GM15510 (cell line): ENCODE results near the gene CFAP43.

Experiments used
- POLR2A ChIP-seq: IDR thresholded peaks from 3 replicates; pipeline ENCODE4 v1.6.1; 2011; ENCODE audit warnings: borderline replicate concordance; ENCODE audit not compliant: insufficient read length; ENCODE audit errors: extremely low read depth

CFAP43 gene

DNA sequence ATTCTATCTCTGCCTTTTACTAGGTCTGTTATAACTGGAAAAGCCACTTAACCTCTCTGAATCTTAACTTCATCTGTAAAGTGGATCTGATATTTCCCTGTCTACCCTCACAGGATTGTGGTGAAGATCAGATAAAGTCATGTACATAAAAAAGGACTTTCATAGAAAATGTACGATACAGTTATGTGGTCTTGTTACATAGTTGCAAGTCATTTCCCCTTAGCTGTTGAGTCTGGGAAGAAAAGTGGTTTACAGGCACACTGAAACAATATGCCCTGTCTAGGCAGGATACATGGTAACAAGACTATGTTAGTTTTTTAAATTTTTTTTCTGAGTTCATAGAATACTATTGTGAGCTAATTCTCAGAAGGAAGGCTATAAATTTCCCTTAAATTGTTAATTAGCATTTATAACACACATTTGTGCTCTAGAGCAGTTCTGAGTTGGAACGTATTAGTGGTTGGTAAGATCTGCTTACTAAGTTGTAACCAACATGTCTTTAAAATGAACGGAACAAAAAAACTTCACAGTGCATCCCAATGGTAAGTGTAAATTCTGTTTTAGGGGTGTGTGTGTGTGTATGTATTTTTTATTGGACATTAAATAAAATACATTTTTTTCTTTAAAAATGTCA, 15.5 kb upstream of the CFAP43 start:
- TF ChIP-seq POLR2A = no peak

DNA sequence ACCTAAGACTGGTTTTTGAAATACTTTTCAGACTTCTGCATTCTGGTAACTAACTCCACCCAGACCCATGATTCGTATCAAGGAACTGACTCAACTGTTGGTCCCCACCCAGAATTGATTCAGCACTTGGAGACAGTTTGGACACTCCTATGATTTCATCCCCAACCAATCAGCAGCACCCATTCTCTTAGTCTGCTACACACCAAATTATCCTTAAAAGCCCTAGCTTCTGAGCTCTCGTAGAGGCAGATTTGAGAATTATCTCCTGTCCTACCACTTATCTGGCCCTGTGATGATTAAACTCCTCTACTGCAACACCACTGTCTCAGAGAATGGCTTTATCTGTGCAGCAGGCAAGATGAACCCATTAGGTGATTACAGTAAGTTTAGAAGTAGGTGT, 14.8 kb upstream of the CFAP43 start:
- no peak for TF ChIP-seq POLR2A

DNA sequence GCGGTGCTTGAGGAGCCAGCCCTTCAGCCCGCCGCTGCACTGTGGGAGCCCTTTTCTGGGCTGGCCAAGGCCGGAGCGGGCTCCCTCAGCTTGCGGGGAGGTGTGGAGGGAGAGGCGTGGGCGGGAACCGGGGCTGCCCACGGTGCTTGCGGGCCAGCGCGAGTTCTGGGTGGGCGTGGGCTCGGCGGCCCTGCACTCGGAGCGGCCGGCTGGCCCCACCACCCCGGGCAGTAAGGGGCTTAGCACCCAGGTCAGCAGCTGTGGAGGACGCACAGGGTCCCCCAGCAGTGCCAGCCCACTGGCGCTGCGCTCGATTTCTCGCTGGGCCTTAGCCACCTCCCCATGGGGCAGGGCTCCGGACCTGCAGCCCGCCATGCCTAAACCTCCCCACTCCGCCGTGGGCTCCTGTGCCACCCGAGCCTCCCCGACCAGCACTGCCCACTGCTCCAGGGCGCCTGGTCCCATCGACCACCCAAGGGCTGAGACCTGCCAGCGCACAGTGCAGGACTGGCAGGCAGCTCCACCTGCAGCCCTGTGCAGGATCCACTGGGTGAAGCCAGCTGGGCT, 13.0 kb upstream of the CFAP43 start:
- TF ChIP-seq POLR2A = no peak

- no peak for TF ChIP-seq POLR2A
Measured at GRCh38 chr10:104243512-104243911, 11.3 kb upstream of the CFAP43 start.

- TF ChIP-seq POLR2A = no peak
Measured at GRCh38 chr10:104242545-104242944, 10.4 kb upstream of the CFAP43 start.

- no peak for TF ChIP-seq POLR2A
Measured at GRCh38 chr10:104240078-104240477, 7.9 kb upstream of the CFAP43 start.

DNA sequence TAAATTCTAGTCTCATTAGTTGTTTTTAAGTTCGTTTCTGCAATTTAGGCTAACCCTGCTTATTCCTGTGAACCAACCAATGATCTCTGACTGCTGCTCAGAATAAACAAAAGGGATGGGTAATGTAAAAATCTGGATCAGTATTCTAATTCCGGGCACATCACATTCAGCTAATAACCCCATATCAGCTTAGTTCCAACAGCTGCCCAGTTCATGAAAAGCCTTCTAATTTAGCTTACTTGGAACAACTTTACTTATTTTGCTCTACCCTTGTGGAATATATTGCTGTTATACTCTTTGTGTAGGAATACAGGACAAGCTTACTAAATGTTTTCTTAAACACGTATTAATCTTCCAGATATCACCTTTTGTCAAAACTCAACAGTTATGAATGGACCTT, 3.6 kb upstream of the CFAP43 start:
- TF ChIP-seq POLR2A = no peak

- TF ChIP-seq POLR2A = no peak
Measured at GRCh38 chr10:104234934-104235333, 2.8 kb upstream of the CFAP43 start.

GRCh38 chr10:104233817-104234216, 1.7 kb upstream of the CFAP43 start:
- TF ChIP-seq POLR2A = no peak

- no peak for TF ChIP-seq POLR2A
Measured at GRCh38 chr10:104232613-104233102, 494 bp upstream of the CFAP43 start.

DNA sequence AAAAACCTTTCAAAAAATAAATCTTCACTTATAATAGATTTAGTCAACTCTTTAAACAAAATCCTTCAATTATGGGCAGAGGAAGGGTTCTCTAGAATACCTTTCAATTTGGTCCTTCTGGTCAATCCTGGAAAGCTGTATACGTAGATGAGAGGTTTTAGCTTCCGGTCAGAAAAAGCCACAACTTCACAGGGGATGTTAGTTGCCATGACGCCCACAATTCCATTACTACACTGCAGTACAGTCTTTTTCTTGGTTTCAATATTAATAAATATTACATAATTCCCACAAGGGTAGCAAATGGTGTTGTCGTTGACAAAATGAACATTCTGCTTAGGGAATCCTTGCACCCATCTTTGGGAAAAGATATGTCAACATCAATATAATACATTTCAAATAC, 1.7 kb downstream of the CFAP43 start:
- TF ChIP-seq POLR2A = no peak

- TF ChIP-seq POLR2A = no peak
Measured at GRCh38 chr10:104223304-104223703, 8.9 kb downstream of the CFAP43 start.

DNA sequence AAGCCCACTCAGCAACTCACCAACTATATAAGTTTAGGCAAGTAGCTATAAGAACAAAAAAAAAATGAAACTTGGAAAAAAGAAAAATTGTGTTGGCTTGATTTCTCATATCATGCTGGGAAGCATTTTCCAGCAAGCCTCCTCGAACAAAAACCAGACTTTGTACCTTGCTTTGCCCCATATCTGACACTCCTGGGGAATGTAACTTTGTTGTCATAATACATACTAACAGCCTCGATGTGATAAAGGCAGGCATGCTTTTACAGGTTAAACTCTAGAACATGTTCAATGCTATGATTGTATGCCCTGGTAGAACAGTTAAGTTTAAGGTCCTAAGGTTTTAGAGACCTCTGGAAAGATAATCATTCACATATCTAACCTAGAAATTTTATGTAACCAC, 11.6 kb downstream of the CFAP43 start:
- TF ChIP-seq POLR2A = no peak

- TF ChIP-seq POLR2A = no peak
Measured at GRCh38 chr10:104218751-104219150, 13.4 kb downstream of the CFAP43 start.

DNA sequence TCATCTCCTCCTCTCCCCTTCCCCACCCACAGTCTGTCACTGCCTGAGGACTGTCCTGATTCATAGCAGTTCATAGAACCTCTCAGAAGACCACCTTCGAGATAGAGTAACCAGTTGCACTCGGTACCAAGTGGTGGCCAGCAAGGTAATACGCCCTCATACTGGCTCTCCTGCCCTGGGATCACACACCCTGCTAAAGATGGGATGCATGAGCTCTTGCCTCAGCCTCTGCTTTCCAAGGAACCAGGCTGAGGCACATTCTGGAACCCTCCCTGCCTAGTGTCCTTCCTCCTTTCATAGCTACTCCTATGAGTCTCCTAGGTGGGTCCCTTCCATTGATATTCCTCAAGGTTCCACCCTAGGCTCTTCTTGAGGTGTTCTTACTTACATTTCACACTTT, 15.5 kb downstream of the CFAP43 start:
- TF ChIP-seq POLR2A = no peak

DNA sequence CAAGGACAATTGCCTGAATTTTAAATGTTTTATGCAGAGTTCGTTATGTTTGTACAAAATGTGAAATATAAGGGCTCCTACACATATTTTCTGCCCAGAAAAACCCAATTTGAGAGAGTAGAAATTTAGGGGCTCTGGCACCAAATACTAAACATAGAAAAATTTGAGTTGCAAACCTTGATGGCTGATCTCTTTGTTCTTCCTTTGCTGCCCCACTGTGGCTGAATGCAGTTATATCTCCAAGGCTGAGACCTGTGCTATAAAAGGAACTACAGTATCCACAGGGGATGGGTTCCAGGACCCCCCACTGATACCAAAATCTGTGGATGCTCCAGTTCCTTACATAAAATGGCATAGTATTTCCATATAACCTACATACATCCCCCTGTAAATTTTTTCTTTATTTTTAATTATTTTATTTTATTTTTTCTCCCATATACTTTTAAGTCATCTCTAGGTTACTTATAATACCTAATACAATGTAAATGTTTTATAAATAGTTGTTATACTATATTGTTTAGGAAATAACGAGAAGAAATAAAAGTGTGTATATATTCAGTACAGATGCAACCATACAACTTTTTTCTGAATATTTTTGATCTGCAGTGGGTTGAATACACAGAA, 22.5 kb downstream of the CFAP43 start:
- no peak for TF ChIP-seq POLR2A

DNA sequence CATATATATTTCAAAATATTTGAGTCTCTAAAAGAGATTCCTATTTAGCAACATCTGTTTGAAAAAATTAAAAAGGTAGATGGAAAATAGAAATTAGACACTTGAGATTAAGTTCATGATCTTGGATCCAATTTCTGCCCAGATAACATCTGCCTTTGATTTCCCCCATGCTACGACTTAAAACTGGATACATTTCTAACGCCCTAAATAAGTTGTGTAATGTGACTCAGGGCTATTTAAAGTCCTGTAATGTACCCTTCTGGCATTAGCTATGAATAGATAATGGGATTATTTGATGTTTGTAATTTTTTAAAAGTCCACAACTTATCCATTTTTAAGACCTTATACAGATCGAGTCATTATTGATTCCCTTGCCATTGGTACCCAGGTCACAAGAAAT, 23.4 kb downstream of the CFAP43 start:
- no peak for TF ChIP-seq POLR2A

DNA sequence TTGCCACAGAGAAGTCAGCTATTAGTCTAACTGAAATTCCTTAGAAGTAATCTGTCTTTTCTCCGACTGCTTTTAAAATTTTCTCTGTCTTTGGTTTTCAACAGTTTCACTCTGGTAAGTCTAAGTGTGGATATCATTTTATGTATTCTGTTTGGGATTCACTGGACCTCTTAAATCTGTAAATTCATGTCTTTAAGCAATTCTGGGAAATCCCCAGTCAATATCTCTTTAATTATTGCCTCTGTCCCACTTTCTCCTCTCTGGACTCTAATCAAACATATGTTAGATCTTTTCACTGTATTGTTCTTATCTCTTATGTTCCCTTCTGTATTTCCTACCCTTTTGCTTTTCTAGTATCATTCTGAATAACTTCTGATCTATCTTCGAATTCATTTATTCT, 29.9 kb downstream of the CFAP43 start:
- TF ChIP-seq POLR2A = no peak
